ENCODE data around the gene ZNF99. TPM values are rescaled to one million over a fixed set of nuclear protein-coding genes. Genes with fewer than 3 reads are reported as not detected.

Gene ZNF99
- total RNA-seq (under 1 TPM; 0.06 to 0.31 TPM), polyA plus RNA-seq (under 1 TPM in 1 of 2 donors, not detected in 1; 0.01 TPM)
- long read RNA-seq, donor 1 = 0 reads
- long read RNA-seq, donor 2 = 0 reads
- long read RNA-seq, donor 3 = 0 reads
- long read RNA-seq, donor 4 = 0 reads
- long read RNA-seq, donor 5, full-length matches to known transcripts = 2 of 2 reads
- long read RNA-seq, donor 5, partial matches to known transcripts = 0 of 2 reads
- long read RNA-seq, donor 5, other reads (novel, unspliced or antisense) = 0 of 2 reads

GRCh38 chr19:22783651-22784410 lies at the start of gene ZNF99:
TSS of gene ZNF99 (minus strand) at chr19:22784151. CDS start at chr19:22784016, 135 bp downstream.
- H3K36me3 ChIP-seq (ENCODE audit: control insufficient read depth in 4 of 4, insufficient read depth in 4 of 4, low read length in 4 of 4) = no peaks in the 10 kb centered on the region
- WGBS, 2 donors = 3 to 7% methylated on average over 36 of the region's 36 CpGs
- DNase-seq = peak; percentile 59 to 80 (median 75)
- H3K27ac ChIP-seq (ENCODE audit: low read depth in 1 of 2, low read length in 1 of 2) = no peak within 1 kb of the TSS
- H3K4me1 ChIP-seq (ENCODE audit: control insufficient read depth in 5 of 5, insufficient read depth in 5 of 5, low read length in 5 of 5) = no peaks in the 10 kb centered on the region
- peaks cover 0 to 7% (median 2%) of the 10 kb centered on the region in 4 donors for H3K9me3 ChIP-seq (ENCODE audit: control insufficient read depth in 4 of 4, insufficient read depth in 3 of 4, low read length in 3 of 4)
- no peaks in the 10 kb centered on the region for H3K27me3 ChIP-seq (ENCODE audit: control insufficient read depth in 3 of 3, insufficient read depth in 3 of 3, low read length in 2 of 3)
- ATAC-seq (ENCODE audit: insufficient read depth, low FRiP score) = peak; percentile 47
- no peak within 1 kb of the TSS for H3K9ac ChIP-seq (ENCODE audit: insufficient read depth in 1 of 2, low read length in 2 of 2)
- TF ChIP-seq CTCF (IDR thresholded peaks at IDR 0.05; ENCODE audit: control extremely low read depth, extremely low read depth) = no peak
- peak within 1 kb of the TSS; percentile 10 for H3K4me3 ChIP-seq

GRCh38 chr19:22832031-22832762 lies 48.2 kb upstream of the ZNF99 start, which contains the start of gene ZNF723:
TSS of gene ZNF723 (plus strand) at chr19:22832291. CDS start at chr19:22832380, 89 bp downstream.
- Histone ChIP-seq H3K36me3 (ENCODE audit: control insufficient read depth in 4 of 4, insufficient read depth in 4 of 4, low read length in 4 of 4) (no peaks in the 10 kb centered on the region), H3K9me3 (ENCODE audit: control insufficient read depth in 4 of 4, insufficient read depth in 3 of 4, low read length in 3 of 4) (peaks cover 0 to 17% (median 4%) of the 10 kb centered on the region in 4 donors), H3K27ac (ENCODE audit: low read depth in 1 of 2, low read length in 1 of 2) (no peak within 1 kb of the TSS), H3K27me3 (ENCODE audit: control insufficient read depth in 3 of 3, insufficient read depth in 3 of 3, low read length in 2 of 3) (no peaks in the 10 kb centered on the region), H3K9ac (ENCODE audit: insufficient read depth in 1 of 2, low read length in 2 of 2) (no peak within 1 kb of the TSS), H3K4me3 (no peak within 1 kb of the TSS), H3K4me1 (ENCODE audit: control insufficient read depth in 5 of 5, insufficient read depth in 5 of 5, low read length in 5 of 5) (no peaks in the 10 kb centered on the region)
- no peak for TF ChIP-seq CTCF (IDR thresholded peaks at IDR 0.05; ENCODE audit: control extremely low read depth, extremely low read depth)
- DNase-seq (no peak), ATAC-seq (ENCODE audit: insufficient read depth, low FRiP score) (no peak)
- WGBS, 2 donors = 15% methylated on average over 31 of the region's 31 CpGs

GRCh38 chr19:22831211-22831610 lies 47.3 kb upstream of the ZNF99 start:
- Histone ChIP-seq H3K4me1 (ENCODE audit: control insufficient read depth in 5 of 5, insufficient read depth in 5 of 5, low read length in 5 of 5) (no peaks in the 10 kb centered on the region), H3K27me3 (ENCODE audit: control insufficient read depth in 3 of 3, insufficient read depth in 3 of 3, low read length in 2 of 3) (no peaks in the 10 kb centered on the region), H3K27ac (ENCODE audit: low read depth in 1 of 2, low read length in 1 of 2) (no peak overlapping the region), H3K36me3 (ENCODE audit: control insufficient read depth in 4 of 4, insufficient read depth in 4 of 4, low read length in 4 of 4) (no peaks in the 10 kb centered on the region), H3K9me3 (ENCODE audit: control insufficient read depth in 4 of 4, insufficient read depth in 3 of 4, low read length in 3 of 4) (peaks cover 0 to 17% (median 5%) of the 10 kb centered on the region in 4 donors), H3K9ac (ENCODE audit: insufficient read depth in 1 of 2, low read length in 2 of 2) (no peak overlapping the region), H3K4me3 (no peak overlapping the region)
- WGBS, 2 donors = 94 to 95% methylated on average over 11 of the region's 11 CpGs
- ATAC-seq (ENCODE audit: insufficient read depth, low FRiP score) (no peak), DNase-seq (no peak)
- TF ChIP-seq CTCF (IDR thresholded peaks at IDR 0.05; ENCODE audit: control extremely low read depth, extremely low read depth) = no peak

Data from lung (tissue), 16 donors.